ENCODE measurements around the gene MYH10.

GRCh38 chr17:8499614-8500013 lies 130.9 kb downstream of the MYH10 start:
- TF ChIP-seq SP1 (IDR thresholded peaks at IDR 0.05): no peak
- no peak for TF ChIP-seq CTCF (IDR thresholded peaks at IDR 0.05; ENCODE audit: low read depth, low read length, missing input control)
- TF ChIP-seq, protein P1, sequence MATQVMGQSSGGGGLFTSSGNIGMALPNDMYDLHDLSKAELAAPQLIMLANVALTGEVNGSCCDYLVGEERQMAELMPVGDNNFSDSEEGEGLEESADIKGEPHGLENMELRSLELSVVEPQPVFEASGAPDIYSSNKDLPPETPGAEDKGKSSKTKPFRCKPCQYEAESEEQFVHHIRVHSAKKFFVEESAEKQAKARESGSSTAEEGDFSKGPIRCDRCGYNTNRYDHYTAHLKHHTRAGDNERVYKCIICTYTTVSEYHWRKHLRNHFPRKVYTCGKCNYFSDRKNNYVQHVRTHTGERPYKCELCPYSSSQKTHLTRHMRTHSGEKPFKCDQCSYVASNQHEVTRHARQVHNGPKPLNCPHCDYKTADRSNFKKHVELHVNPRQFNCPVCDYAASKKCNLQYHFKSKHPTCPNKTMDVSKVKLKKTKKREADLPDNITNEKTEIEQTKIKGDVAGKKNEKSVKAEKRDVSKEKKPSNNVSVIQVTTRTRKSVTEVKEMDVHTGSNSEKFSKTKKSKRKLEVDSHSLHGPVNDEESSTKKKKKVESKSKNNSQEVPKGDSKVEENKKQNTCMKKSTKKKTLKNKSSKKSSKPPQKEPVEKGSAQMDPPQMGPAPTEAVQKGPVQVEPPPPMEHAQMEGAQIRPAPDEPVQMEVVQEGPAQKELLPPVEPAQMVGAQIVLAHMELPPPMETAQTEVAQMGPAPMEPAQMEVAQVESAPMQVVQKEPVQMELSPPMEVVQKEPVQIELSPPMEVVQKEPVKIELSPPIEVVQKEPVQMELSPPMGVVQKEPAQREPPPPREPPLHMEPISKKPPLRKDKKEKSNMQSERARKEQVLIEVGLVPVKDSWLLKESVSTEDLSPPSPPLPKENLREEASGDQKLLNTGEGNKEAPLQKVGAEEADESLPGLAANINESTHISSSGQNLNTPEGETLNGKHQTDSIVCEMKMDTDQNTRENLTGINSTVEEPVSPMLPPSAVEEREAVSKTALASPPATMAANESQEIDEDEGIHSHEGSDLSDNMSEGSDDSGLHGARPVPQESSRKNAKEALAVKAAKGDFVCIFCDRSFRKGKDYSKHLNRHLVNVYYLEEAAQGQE (IDR thresholded peaks at IDR 0.05): no peak
- TF ChIP-seq RAD21 (IDR thresholded peaks at IDR 0.05): no peak
- no peak for TF ChIP-seq YY1 (IDR thresholded peaks at IDR 0.05)
- no peak for TF ChIP-seq EGR1 (IDR thresholded peaks at IDR 0.05; ENCODE audit: low read depth in 2 of 2)
- TF ChIP-seq JUND (IDR thresholded peaks at IDR 0.05): no peak
- no peak for TF ChIP-seq ZBTB33 (IDR thresholded peaks at IDR 0.05)
- TF ChIP-seq, protein P2, sequence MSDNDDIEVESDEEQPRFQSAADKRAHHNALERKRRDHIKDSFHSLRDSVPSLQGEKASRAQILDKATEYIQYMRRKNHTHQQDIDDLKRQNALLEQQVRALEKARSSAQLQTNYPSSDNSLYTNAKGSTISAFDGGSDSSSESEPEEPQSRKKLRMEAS (IDR thresholded peaks at IDR 0.05): no peak
- no peak for TF ChIP-seq FOXA1 (IDR thresholded peaks at IDR 0.05)
- no peak for TF ChIP-seq TAF1 (conservative IDR thresholded peaks at IDR 0.05)
- TF ChIP-seq GABPA (IDR thresholded peaks at IDR 0.05 in 1 of 2, conservative IDR thresholded peaks at IDR 0.05 in 1 of 2): no peak
- TF ChIP-seq HNF4G (IDR thresholded peaks at IDR 0.05): no peak

All from liver (tissue), 3 donors.